HepG2 (cell line): ENCODE data around the gene GNB1. TPM values are rescaled to one million over a fixed set of nuclear protein-coding genes. Genes with fewer than 3 reads are reported as not detected.

ENCODE experiments used
- CHCHD3 ChIP-seq: sonication (generic); formaldehyde crosslinking; IDR thresholded peaks from 2 replicates; pipeline ENCODE4 v1.8.0; 2022; ENCODE audit warnings: mild to moderate bottlenecking, missing genetic modification reagents, moderate library complexity
- ESRRA ChIP-seq: sonication (generic); formaldehyde crosslinking; IDR thresholded peaks from 2 replicates; pipeline ENCODE4 v1.5.1; 2020; ENCODE audit warnings: mild to moderate bottlenecking, low read depth, missing genetic modification reagents
- ISX ChIP-seq: sonication (generic); formaldehyde crosslinking; conservative IDR thresholded peaks from 2 replicates; pipeline ENCODE4 v1.5.0; 2020; ENCODE audit warnings: missing genetic modification reagents
- ZFX ChIP-seq: sonication (generic); formaldehyde crosslinking; IDR thresholded peaks from 2 replicates; pipeline ENCODE4 v1.4.0; 2020; ENCODE audit warnings: mild to moderate bottlenecking, low read depth, missing genetic modification reagents, moderate library complexity
- ZNF75D ChIP-seq: sonication (generic); formaldehyde crosslinking; IDR thresholded peaks from 2 replicates; pipeline ENCODE4 v1.8.1; 2023; ENCODE audit warnings: missing genetic modification reagents, mild to moderate bottlenecking, borderline replicate concordance
- polyA plus RNA-seq, 8 experiments: library from polyadenylated mRNA; depleted of rRNA in 3 of 8; stranded (reverse) in 7 of 8; unstranded in 1 of 8; fragments of >200 nt; fragmentation: Illumina TruSeq in 4 of 8; extraction: Trizol in 4 of 8; gene quantifications; 2 replicates each; pipeline versions ENCODE4 v1.2.1 to v1.2.3, GENCODE V29; 2011 to 2016; ENCODE audit warnings: low read depth in 4 of 8, missing spikeins in 1 of 8, mixed read lengths in 1 of 8; ENCODE audit not compliant: insufficient read depth in 1 of 8
- total RNA-seq, 5 experiments: library from RNA; depleted of rRNA; stranded (reverse); fragments of >200 nt; fragmentation: Illumina TruSeq; extraction: Trizol; gene quantifications; 2 replicates each; pipeline ENCODE4 v1.2.3, GENCODE V29; 2016; ENCODE audit warnings: low read depth in 1 of 5
- TF ChIP-seq, protein P1 (sequence below), 2 experiments: fragments of 450-650 bp in 1 of 2; sonication (generic) in 1 of 2; formaldehyde crosslinking in 1 of 2; IDR thresholded peaks; 2 replicates each; pipeline versions ENCODE4 v1.6.1 to v1.8.0; 2016 to 2022; ENCODE audit warnings: antibody characterized with exemption in 1 of 2, mild to moderate bottlenecking in 1 of 2, missing genetic modification reagents in 1 of 2
- TF ChIP-seq, protein P2 (sequence below): IDR thresholded peaks from 2 replicates; pipeline ENCODE4 v1.6.1; 2016; ENCODE audit warnings: low read depth, missing genetic modification reagents, missing compliant biosample characterization
- TF ChIP-seq, protein P3 (sequence below): sonication (generic); formaldehyde crosslinking; IDR thresholded peaks from 2 replicates; pipeline ENCODE4 v1.4.0; 2020; ENCODE audit warnings: mild to moderate bottlenecking, missing genetic modification reagents
- TF ChIP-seq, protein P4 (sequence below): sonication (generic); formaldehyde crosslinking; IDR thresholded peaks from 2 replicates; pipeline ENCODE4 v1.5.0; 2020; ENCODE audit warnings: mild to moderate bottlenecking, missing genetic modification reagents

Gene GNB1
- total and polyA plus RNA-seq, 2 of the 13 experiments (the other 11 are each of a cell fraction or from before 2014, with no cell fraction given): 66.2 to 327 TPM

DNA sequence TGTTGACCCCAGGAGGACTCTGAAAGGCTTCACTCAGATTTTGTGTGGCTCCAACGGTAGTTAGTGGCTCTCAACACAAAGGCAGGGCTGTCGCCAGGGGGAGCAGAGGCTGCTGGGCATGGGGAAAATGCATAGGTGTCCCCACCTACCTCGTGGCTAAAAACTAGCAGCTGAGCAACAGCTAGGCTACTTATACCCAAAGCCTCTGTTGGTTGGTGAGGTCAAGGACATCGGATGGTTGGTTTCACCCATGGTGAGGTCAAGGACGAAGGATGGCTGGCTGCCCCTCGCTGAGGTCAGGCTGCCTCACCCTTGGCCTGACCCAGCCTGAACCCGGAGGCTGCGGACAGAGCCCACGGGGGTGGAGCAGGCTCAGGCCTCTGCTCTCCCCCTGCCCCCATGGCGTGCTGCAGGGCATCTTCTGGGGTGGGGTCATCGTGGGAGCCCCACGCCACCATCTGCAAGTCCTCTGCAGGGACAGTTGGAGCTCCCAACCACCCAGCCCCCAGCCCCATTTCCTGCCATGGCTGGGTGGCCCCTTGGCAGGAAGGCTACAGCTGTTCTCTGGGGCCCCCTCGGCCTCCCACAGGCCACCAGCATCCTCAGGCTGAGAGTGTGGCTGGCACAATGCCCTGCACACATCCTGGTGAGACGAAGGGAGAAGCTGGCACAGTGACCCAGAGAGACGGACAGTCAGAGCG is 8.5 kb upstream of the GNB1 start (continued):
- TF ChIP-seq ESRRA (CRISPR knock-in tag): peak; percentile 92
- no peak for TF ChIP-seq ISX (CRISPR knock-in tag)
- TF ChIP-seq, protein P1, sequence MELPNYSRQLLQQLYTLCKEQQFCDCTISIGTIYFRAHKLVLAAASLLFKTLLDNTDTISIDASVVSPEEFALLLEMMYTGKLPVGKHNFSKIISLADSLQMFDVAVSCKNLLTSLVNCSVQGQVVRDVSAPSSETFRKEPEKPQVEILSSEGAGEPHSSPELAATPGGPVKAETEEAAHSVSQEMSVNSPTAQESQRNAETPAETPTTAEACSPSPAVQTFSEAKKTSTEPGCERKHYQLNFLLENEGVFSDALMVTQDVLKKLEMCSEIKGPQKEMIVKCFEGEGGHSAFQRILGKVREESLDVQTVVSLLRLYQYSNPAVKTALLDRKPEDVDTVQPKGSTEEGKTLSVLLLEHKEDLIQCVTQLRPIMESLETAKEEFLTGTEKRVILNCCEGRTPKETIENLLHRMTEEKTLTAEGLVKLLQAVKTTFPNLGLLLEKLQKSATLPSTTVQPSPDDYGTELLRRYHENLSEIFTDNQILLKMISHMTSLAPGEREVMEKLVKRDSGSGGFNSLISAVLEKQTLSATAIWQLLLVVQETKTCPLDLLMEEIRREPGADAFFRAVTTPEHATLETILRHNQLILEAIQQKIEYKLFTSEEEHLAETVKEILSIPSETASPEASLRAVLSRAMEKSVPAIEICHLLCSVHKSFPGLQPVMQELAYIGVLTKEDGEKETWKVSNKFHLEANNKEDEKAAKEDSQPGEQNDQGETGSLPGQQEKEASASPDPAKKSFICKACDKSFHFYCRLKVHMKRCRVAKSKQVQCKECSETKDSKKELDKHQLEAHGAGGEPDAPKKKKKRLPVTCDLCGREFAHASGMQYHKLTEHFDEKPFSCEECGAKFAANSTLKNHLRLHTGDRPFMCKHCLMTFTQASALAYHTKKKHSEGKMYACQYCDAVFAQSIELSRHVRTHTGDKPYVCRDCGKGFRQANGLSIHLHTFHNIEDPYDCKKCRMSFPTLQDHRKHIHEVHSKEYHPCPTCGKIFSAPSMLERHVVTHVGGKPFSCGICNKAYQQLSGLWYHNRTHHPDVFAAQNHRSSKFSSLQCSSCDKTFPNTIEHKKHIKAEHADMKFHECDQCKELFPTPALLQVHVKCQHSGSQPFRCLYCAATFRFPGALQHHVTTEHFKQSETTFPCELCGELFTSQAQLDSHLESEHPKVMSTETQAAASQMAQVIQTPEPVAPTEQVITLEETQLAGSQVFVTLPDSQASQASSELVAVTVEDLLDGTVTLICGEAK (IDR thresholded peaks at IDR 0.05): no peak
- TF ChIP-seq, protein P1 (CRISPR knock-in tag; IDR thresholded peaks at IDR 0.05): no peak
- no peak for TF ChIP-seq ZNF75D (CRISPR knock-in tag)
- TF ChIP-seq ZFX: peak; percentile 31
- TF ChIP-seq, protein P2, sequence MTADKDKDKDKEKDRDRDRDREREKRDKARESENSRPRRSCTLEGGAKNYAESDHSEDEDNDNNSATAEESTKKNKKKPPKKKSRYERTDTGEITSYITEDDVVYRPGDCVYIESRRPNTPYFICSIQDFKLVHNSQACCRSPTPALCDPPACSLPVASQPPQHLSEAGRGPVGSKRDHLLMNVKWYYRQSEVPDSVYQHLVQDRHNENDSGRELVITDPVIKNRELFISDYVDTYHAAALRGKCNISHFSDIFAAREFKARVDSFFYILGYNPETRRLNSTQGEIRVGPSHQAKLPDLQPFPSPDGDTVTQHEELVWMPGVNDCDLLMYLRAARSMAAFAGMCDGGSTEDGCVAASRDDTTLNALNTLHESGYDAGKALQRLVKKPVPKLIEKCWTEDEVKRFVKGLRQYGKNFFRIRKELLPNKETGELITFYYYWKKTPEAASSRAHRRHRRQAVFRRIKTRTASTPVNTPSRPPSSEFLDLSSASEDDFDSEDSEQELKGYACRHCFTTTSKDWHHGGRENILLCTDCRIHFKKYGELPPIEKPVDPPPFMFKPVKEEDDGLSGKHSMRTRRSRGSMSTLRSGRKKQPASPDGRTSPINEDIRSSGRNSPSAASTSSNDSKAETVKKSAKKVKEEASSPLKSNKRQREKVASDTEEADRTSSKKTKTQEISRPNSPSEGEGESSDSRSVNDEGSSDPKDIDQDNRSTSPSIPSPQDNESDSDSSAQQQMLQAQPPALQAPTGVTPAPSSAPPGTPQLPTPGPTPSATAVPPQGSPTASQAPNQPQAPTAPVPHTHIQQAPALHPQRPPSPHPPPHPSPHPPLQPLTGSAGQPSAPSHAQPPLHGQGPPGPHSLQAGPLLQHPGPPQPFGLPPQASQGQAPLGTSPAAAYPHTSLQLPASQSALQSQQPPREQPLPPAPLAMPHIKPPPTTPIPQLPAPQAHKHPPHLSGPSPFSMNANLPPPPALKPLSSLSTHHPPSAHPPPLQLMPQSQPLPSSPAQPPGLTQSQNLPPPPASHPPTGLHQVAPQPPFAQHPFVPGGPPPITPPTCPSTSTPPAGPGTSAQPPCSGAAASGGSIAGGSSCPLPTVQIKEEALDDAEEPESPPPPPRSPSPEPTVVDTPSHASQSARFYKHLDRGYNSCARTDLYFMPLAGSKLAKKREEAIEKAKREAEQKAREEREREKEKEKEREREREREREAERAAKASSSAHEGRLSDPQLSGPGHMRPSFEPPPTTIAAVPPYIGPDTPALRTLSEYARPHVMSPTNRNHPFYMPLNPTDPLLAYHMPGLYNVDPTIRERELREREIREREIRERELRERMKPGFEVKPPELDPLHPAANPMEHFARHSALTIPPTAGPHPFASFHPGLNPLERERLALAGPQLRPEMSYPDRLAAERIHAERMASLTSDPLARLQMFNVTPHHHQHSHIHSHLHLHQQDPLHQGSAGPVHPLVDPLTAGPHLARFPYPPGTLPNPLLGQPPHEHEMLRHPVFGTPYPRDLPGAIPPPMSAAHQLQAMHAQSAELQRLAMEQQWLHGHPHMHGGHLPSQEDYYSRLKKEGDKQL (CRISPR knock-in tag): no peak
- TF ChIP-seq, protein P3, sequence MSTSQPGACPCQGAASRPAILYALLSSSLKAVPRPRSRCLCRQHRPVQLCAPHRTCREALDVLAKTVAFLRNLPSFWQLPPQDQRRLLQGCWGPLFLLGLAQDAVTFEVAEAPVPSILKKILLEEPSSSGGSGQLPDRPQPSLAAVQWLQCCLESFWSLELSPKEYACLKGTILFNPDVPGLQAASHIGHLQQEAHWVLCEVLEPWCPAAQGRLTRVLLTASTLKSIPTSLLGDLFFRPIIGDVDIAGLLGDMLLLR (CRISPR knock-in tag): no peak
- TF ChIP-seq, protein P4, sequence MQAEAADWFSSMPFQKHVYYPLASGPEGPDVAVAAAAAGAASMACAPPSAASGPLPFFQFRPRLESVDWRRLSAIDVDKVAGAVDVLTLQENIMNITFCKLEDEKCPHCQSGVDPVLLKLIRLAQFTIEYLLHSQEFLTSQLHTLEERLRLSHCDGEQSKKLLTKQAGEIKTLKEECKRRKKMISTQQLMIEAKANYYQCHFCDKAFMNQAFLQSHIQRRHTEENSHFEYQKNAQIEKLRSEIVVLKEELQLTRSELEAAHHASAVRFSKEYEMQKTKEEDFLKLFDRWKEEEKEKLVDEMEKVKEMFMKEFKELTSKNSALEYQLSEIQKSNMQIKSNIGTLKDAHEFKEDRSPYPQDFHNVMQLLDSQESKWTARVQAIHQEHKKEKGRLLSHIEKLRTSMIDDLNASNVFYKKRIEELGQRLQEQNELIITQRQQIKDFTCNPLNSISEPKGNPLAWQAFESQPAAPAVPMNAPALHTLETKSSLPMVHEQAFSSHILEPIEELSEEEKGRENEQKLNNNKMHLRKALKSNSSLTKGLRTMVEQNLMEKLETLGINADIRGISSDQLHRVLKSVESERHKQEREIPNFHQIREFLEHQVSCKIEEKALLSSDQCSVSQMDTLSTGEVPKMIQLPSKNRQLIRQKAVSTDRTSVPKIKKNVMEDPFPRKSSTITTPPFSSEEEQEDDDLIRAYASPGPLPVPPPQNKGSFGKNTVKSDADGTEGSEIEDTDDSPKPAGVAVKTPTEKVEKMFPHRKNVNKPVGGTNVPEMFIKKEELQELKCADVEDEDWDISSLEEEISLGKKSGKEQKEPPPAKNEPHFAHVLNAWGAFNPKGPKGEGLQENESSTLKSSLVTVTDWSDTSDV (CRISPR knock-in tag): no peak
- no peak for TF ChIP-seq CHCHD3 (CRISPR knock-in tag)
